ENCODE data around the gene TMEM179.

The TMEM179 gene

DNA sequence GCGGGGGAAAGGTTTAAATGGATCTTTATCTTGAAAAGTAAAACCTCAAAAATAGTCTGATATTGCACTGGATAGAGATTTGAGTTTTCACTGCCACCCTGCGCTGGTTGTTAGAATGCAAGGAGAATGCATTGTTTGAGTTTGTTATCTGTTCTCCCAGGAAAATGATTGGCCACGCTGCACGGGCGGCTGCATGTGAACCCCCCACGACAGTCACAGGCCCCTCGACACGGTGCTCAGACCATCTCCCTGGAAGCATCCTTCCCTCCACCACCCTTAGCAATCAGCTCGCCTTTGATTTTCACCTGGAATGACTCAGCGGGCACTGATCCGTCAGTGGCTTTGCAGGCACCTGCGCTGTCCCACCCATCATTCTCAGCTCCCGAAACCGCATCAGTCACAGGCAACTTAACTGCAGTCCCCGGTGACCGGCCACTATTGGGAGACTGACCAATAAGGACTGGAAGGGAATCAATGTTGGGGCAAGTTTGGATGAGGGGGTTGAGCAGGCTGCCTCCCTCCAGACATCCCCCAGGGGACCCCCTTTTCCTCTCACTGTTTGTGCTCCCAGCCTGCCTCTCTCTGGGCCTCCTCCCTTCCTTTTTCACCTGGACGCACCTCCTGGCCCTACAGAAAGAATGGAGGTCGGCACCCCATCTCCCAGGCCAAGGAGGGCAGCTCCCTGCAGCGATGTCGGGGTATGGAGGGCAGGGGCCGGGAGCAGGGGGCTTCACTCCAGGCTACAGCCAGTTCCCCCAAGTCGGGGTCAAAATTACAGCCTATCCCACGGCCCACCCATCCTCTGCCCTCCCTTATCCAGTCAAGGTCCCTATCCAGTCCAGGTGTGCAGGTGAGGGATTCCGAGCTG is 53.5 kb downstream of the TMEM179 start:
- TF ChIP-seq, protein P1, sequence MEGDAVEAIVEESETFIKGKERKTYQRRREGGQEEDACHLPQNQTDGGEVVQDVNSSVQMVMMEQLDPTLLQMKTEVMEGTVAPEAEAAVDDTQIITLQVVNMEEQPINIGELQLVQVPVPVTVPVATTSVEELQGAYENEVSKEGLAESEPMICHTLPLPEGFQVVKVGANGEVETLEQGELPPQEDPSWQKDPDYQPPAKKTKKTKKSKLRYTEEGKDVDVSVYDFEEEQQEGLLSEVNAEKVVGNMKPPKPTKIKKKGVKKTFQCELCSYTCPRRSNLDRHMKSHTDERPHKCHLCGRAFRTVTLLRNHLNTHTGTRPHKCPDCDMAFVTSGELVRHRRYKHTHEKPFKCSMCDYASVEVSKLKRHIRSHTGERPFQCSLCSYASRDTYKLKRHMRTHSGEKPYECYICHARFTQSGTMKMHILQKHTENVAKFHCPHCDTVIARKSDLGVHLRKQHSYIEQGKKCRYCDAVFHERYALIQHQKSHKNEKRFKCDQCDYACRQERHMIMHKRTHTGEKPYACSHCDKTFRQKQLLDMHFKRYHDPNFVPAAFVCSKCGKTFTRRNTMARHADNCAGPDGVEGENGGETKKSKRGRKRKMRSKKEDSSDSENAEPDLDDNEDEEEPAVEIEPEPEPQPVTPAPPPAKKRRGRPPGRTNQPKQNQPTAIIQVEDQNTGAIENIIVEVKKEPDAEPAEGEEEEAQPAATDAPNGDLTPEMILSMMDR (IDR thresholded peaks at IDR 0.05; ENCODE audit: control insufficient read depth, insufficient read depth, low read depth, low read length, missing control alignments): no peak
- H3K4me3 ChIP-seq (ENCODE audit: control insufficient read depth, low read depth, low read length): no peak overlapping the region
- DNase-seq (ENCODE audit: low read depth): no peak

DNA sequence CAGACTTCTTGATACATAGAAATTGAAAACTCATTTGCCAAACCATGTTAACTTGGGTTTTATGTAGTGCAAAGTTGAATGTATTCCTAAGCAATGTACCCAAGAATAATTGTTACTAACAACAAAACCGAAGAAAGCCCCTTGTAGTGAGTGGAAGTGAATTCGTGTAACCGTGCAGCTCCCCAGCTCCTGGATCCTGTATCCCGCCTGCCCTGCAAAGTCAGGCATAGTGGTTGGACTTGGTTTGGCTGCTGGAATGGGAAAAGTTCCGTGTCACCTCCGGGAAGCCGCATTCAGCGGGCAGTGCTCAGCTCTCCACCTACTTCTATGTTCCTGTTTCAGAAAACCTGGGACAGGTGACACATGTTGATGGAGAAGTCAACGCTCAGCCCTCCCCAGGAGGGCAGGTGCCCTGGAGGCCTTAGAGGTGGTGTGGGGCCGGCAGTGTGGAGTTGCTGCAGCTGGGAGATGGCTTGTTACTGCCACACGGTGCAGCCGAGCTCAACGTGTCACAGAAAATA is 54.2 kb downstream of the TMEM179 start:
- DNase-seq (ENCODE audit: low read depth): no peak

DNA sequence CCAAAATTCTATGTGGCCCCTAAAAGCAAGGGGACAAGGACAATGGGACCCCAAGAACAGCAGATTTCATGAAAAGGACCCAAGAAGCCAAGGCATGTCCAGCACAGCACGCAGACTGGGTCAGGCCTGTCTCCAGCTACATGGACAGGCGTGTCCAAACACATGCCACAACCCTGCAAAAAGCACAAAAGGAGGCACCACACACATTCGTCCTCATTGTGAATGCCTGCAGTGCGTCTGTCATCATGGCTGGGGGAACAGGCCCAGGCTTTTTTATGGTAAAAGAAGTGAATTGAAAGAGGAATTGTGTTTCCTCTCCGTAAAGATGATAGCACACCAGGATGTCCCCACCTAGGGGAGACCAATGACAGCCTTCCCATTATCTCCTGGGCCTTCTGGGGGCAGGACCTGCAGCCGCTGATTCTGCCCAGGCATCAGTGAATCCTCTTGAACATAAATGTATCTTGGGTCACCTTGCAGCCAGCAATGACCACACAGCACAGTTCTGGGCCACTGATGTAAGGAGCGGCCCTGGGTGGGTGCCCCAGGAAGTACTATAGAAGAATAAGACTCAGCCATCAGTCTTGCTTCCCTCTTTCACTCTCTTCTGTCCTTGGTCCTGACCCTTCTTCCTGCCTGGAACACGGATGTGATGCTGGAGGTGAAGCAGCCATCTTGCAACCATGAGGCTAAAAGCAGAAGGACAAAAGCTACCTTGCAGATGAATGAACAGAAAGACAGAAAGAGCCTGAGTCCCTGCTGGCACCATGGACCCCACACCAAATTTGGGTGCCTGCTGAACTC is 54.8 kb downstream of the TMEM179 start:
- TF ChIP-seq, protein P1 (IDR thresholded peaks at IDR 0.05; ENCODE audit: control insufficient read depth, insufficient read depth, low read depth, low read length, missing control alignments): no peak

More for the DNA sequence above, 54.2 kb downstream of the TMEM179 start:
- H3K4me3 ChIP-seq (ENCODE audit: control insufficient read depth, low read depth, low read length): no peak overlapping the region
- TF ChIP-seq, protein P1 (IDR thresholded peaks at IDR 0.05; ENCODE audit: control insufficient read depth, insufficient read depth, low read depth, low read length, missing control alignments): no peak

DNA sequence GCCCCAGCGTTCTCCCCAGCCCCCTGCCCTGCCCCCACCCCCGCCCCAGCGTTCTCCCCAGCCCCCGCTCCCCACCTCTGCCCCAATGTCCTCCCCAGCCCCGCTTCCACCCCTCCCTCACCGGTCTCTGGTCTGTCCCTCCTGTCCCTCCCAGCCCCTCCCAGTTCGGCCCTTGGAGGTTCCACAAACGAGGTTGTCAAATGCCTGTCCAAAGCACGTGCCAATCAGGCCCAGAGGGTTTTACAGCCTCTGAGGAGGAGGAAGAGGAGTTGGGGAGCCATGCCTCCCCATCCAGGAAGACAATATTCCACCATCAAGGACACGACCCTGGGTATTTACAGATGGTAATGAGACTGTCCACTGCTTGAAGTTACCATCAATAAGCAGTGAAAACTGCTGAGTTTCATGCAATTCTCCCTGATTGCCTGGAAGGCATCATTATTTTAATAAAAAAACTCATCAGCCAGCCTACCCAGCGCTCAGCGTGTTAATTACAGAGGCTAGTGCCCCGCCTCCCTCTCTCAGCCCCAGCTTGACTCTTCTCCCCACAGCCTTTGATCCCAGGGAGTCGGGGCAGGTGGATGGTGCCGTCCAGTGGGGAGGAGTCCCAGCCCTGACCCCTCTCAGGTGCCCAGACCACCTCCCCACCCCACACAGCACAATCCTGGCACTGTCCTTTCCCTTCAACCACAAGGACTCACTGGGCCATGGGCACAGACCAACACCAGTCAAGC is 55.6 kb downstream of the TMEM179 start:
- TF ChIP-seq, protein P1 (IDR thresholded peaks at IDR 0.05; ENCODE audit: control insufficient read depth, insufficient read depth, low read depth, low read length, missing control alignments): no peak
- no peak overlapping the region for H3K4me3 ChIP-seq (ENCODE audit: control insufficient read depth, low read depth, low read length)
- no peak for DNase-seq (ENCODE audit: low read depth)

More for the DNA sequence above, 54.8 kb downstream of the TMEM179 start:
- no peak overlapping the region for H3K4me3 ChIP-seq (ENCODE audit: control insufficient read depth, low read depth, low read length)
- no peak for DNase-seq (ENCODE audit: low read depth)

DNA sequence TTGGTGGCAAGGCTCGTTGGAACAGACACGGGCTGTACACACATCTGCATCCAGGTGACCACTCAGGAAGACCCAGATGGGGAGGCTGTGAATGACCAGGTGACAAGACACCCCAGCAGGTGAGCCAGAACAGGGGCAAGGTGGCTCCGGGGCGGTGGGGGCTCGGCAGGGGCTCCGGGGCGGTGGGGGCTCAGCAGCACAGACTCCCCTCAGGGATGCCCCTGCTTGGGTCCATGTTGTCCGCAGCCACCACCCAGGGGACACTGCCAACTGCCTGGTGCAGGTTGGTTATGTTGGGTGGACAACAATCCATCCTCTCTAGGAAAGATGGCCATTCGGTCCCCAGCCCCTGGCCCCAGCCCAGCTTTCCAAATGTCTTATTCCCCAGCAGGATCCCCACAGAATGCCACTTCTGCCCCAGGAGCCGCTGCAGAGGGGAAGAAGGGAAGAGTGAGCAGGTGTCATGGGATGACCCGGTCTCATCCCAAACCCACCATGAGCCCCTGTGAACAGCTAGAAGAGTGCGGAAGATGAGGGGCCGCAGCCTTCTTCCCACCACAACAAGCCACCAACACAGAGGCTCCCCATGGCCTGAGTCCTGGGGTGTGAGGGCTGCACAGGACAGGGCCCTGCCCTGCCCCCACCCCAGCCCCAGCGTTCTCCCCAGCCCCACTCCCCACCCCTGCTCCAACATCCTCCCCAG is 56.4 kb downstream of the TMEM179 start:
- no peak for DNase-seq (ENCODE audit: low read depth)
- H3K4me3 ChIP-seq (ENCODE audit: control insufficient read depth, low read depth, low read length): no peak overlapping the region
- TF ChIP-seq, protein P1 (IDR thresholded peaks at IDR 0.05; ENCODE audit: control insufficient read depth, insufficient read depth, low read depth, low read length, missing control alignments): no peak

Data from AG09309 (cell line).